Measurements from ENCODE around the gene MCM7. TPM values are rescaled to one million over a fixed set of nuclear protein-coding genes. Genes with fewer than 3 reads are reported as not detected.

MCM7 gene
- total and polyA plus RNA-seq, 4 donors, result 36.0 to 54.7 (median 41.8) TPM

- no peak for ATAC-seq (ENCODE audit: insufficient read depth, low FRiP score)
- Histone ChIP-seq H3K9me3 (ENCODE audit: control insufficient read depth in 4 of 4, insufficient read depth in 3 of 4, low read length in 3 of 4) (no peaks in the 10 kb centered on the region), H3K4me3 (peak overlapping the region; percentile 80), H3K27me3 (ENCODE audit: control insufficient read depth in 3 of 3, insufficient read depth in 3 of 3, low read length in 2 of 3) (no peaks in the 10 kb centered on the region), H3K27ac (ENCODE audit: low read depth in 1 of 2, low read length in 1 of 2) (peak overlapping the region; percentile 59 to 99), H3K4me1 (ENCODE audit: control insufficient read depth in 5 of 5, insufficient read depth in 5 of 5, low read length in 5 of 5) (peaks cover 0 to 15% (median 5%) of the 10 kb centered on the region in 5 donors), H3K9ac (ENCODE audit: insufficient read depth in 1 of 2, low read length in 2 of 2) (peak overlapping the region in 1 of 2 donors; percentile 46), H3K36me3 (ENCODE audit: control insufficient read depth in 4 of 4, insufficient read depth in 4 of 4, low read length in 4 of 4) (no peaks in the 10 kb centered on the region)
- WGBS, 2 donors, result 3 to 5% methylated on average over 35 to 37 of the region's 37 CpGs
- peak; percentile 31 to 43 (median 41) for DNase-seq
- TF ChIP-seq CTCF (IDR thresholded peaks at IDR 0.05; ENCODE audit: control extremely low read depth, extremely low read depth), result no peak
Measured at GRCh38 chr7:100127866-100128636, 26.9 kb upstream of the MCM7 start.

GRCh38 chr7:100126931-100127865 lies 26.0 kb upstream of the MCM7 start, which contains the start of gene MBLAC1:
TSS of gene MBLAC1 (plus strand) at chr7:100126967. CDS start at chr7:100127396, 429 bp downstream.
- Histone ChIP-seq H3K36me3 (ENCODE audit: control insufficient read depth in 4 of 4, insufficient read depth in 4 of 4, low read length in 4 of 4) (peaks cover 0 to 8% (median under 1%) of the 10 kb centered on the region in 4 donors), H3K9ac (ENCODE audit: insufficient read depth in 1 of 2, low read length in 2 of 2) (peak within 1 kb of the TSS; percentile 56 to 95), H3K27ac (ENCODE audit: low read depth in 1 of 2, low read length in 1 of 2) (peak within 1 kb of the TSS; percentile 95 to 99), H3K4me1 (ENCODE audit: control insufficient read depth in 5 of 5, insufficient read depth in 5 of 5, low read length in 5 of 5) (peaks cover 0 to 15% (median 5%) of the 10 kb centered on the region in 5 donors), H3K9me3 (ENCODE audit: control insufficient read depth in 4 of 4, insufficient read depth in 3 of 4, low read length in 3 of 4) (no peaks in the 10 kb centered on the region), H3K27me3 (ENCODE audit: control insufficient read depth in 3 of 3, insufficient read depth in 3 of 3, low read length in 2 of 3) (no peaks in the 10 kb centered on the region), H3K4me3 (peak within 1 kb of the TSS; percentile 80)
- ATAC-seq (ENCODE audit: insufficient read depth, low FRiP score) (peak; percentile 94), DNase-seq (peak; percentile 93 to 97 (median 95))
- no peak for TF ChIP-seq CTCF (IDR thresholded peaks at IDR 0.05; ENCODE audit: control extremely low read depth, extremely low read depth)
- WGBS, 2 donors, result 1% methylated on average over 65 to 85 of the region's 85 CpGs

- Histone ChIP-seq H3K27ac (ENCODE audit: low read depth in 1 of 2, low read length in 1 of 2) (peak overlapping the region; percentile 95 to 99), H3K9me3 (ENCODE audit: control insufficient read depth in 4 of 4, insufficient read depth in 3 of 4, low read length in 3 of 4) (no peaks in the 10 kb centered on the region), H3K4me3 (peak overlapping the region; percentile 73), H3K36me3 (ENCODE audit: control insufficient read depth in 4 of 4, insufficient read depth in 4 of 4, low read length in 4 of 4) (peaks cover 0 to 11% (median 1%) of the 10 kb centered on the region in 4 donors), H3K4me1 (ENCODE audit: control insufficient read depth in 5 of 5, insufficient read depth in 5 of 5, low read length in 5 of 5) (peaks cover 0 to 15% (median 5%) of the 10 kb centered on the region in 5 donors), H3K27me3 (ENCODE audit: control insufficient read depth in 3 of 3, insufficient read depth in 3 of 3, low read length in 2 of 3) (no peaks in the 10 kb centered on the region), H3K9ac (ENCODE audit: insufficient read depth in 1 of 2, low read length in 2 of 2) (peak overlapping the region; percentile 56 to 95)
- TF ChIP-seq CTCF (IDR thresholded peaks at IDR 0.05; ENCODE audit: control extremely low read depth, extremely low read depth), result no peak
- WGBS, 2 donors, result 12 to 16% methylated on average over 29 of the region's 29 CpGs
- no peak for DNase-seq
- no peak for ATAC-seq (ENCODE audit: insufficient read depth, low FRiP score)
Measured at GRCh38 chr7:100126239-100126930, 25.2 kb upstream of the MCM7 start.
